Activated CD8-positive, alpha-beta memory T cell treated with anti-CD3 and anti-CD28 coated beads, Interleukin-2, amount 50 U/mL, for 48 hours (primary cell): ENCODE results near the gene OR1I1.

Experiments used
- DNase-seq: peaks from one replicate; pipeline ENCODE4 v3.0.0-alpha.2; 2020

Gene OR1I1

GRCh38 chr19:15099017-15099582 lies 17.1 kb downstream of the OR1I1 start:
- DNase-seq = no peak

GRCh38 chr19:15101479-15102082 lies 19.6 kb downstream of the OR1I1 start:
- DNase-seq = peak; percentile 78

GRCh38 chr19:15104003-15104402 lies 22.0 kb downstream of the OR1I1 start:
- DNase-seq = no peak

- no peak for DNase-seq
These were observed 22.4 kb downstream of the OR1I1 start for GRCh38 chr19:15104411-15104810.

GRCh38 chr19:15105044-15105443 lies 23.0 kb downstream of the OR1I1 start:
- no peak for DNase-seq

- DNase-seq = peak; percentile 70
These were observed 25.3 kb downstream of the OR1I1 start, which contains the start of gene SYDE1 for GRCh38 chr19:15107061-15108010. SYDE1 (plus strand) TSS chr19:15107401; CDS start chr19:15107434, 33 bp downstream.

- DNase-seq = no peak
These were observed 26.3 kb downstream of the OR1I1 start for GRCh38 chr19:15108145-15108844.

GRCh38 chr19:15108845-15109767 lies 27.1 kb downstream of the OR1I1 start:
- DNase-seq = no peak

GRCh38 chr19:15109768-15110417 lies 27.9 kb downstream of the OR1I1 start:
- no peak for DNase-seq

- DNase-seq = no peak
These were observed 28.4 kb downstream of the OR1I1 start for GRCh38 chr19:15110418-15110815.

GRCh38 chr19:15111758-15112157 lies 29.7 kb downstream of the OR1I1 start:
- DNase-seq = no peak

- DNase-seq = no peak
These were observed 30.4 kb downstream of the OR1I1 start for GRCh38 chr19:15112385-15112784.

- no peak for DNase-seq
These were observed 31.5 kb downstream of the OR1I1 start for GRCh38 chr19:15113245-15114152.

- DNase-seq = no peak
These were observed 32.1 kb downstream of the OR1I1 start for GRCh38 chr19:15114153-15114540.

GRCh38 chr19:15115080-15115479 lies 33.1 kb downstream of the OR1I1 start:
- no peak for DNase-seq

- no peak for DNase-seq
These were observed 34.0 kb downstream of the OR1I1 start for GRCh38 chr19:15115762-15116615.

- DNase-seq = no peak
These were observed 34.8 kb downstream of the OR1I1 start for GRCh38 chr19:15116856-15117255.

- DNase-seq = no peak
These were observed 36.2 kb downstream of the OR1I1 start for GRCh38 chr19:15118248-15118647.

GRCh38 chr19:15118789-15119494 lies 36.9 kb downstream of the OR1I1 start:
- no peak for DNase-seq
